ENCODE results near the gene CDC25B.

DNA sequence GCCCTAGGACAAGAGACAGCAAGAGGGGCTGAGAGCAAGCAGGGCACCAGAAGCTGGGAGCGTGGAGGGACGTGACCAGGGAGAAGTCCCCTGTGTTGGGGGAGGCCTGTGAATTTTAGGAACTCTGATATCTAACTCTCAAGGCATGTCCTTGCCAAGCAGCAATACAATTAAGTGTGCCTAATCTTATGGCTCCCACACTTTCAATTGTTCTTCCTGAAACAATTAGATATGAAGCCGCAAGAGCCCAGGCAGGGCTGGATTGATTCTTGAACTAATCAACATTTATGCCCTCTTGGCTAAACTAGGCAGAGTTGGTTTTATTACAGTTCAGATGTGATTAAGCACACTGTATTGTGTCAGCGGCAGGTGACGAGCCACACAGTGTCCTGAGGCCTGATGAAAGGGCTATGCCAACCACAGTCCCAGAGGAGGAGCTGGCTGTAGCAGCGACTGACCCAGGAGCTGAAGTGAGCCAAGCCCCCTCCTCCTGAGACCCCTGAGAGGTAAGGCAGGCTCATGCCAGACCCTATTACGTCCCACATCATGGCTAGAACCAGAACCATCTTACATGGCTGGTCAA is 46.3 kb downstream of the CDC25B start:
- no peak for TF ChIP-seq POLR2A (IDR thresholded peaks at IDR 0.05)
- TF ChIP-seq, protein P1, sequence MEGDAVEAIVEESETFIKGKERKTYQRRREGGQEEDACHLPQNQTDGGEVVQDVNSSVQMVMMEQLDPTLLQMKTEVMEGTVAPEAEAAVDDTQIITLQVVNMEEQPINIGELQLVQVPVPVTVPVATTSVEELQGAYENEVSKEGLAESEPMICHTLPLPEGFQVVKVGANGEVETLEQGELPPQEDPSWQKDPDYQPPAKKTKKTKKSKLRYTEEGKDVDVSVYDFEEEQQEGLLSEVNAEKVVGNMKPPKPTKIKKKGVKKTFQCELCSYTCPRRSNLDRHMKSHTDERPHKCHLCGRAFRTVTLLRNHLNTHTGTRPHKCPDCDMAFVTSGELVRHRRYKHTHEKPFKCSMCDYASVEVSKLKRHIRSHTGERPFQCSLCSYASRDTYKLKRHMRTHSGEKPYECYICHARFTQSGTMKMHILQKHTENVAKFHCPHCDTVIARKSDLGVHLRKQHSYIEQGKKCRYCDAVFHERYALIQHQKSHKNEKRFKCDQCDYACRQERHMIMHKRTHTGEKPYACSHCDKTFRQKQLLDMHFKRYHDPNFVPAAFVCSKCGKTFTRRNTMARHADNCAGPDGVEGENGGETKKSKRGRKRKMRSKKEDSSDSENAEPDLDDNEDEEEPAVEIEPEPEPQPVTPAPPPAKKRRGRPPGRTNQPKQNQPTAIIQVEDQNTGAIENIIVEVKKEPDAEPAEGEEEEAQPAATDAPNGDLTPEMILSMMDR (IDR thresholded peaks at IDR 0.05), result no peak

Measured in gastroesophageal sphincter (tissue), 3 donors.